GM18868 (cell line): ENCODE measurements around the gene MSI2.

Experiments
- ATAC-seq: cut with Tn5 transposase; IDR thresholded peaks from one replicate; pipeline ENCODE4 v1.9.1; 2021; ENCODE audit warnings: mild to moderate bottlenecking, moderate library complexity; ENCODE audit not compliant: unreplicated experiment

Gene MSI2

GRCh38 chr17:57406981-57407286, 150.6 kb downstream of the MSI2 start:
- ATAC-seq, result no peak

- ATAC-seq, result no peak
Observed at GRCh38 chr17:57407287-57408070, 151.2 kb downstream of the MSI2 start.

- ATAC-seq, result peak; percentile 91
Observed at GRCh38 chr17:57408071-57408811, 151.9 kb downstream of the MSI2 start.

- ATAC-seq, result no peak
Observed at GRCh38 chr17:57410169-57410568, 153.8 kb downstream of the MSI2 start.

GRCh38 chr17:57412520-57413096, 156.3 kb downstream of the MSI2 start:
- no peak for ATAC-seq

GRCh38 chr17:57413848-57414651, 157.7 kb downstream of the MSI2 start:
- no peak for ATAC-seq

GRCh38 chr17:57415751-57416207, 159.5 kb downstream of the MSI2 start:
- ATAC-seq, result no peak

- no peak for ATAC-seq
Observed at GRCh38 chr17:57416369-57416768, 160.0 kb downstream of the MSI2 start.

- ATAC-seq, result no peak
Observed at GRCh38 chr17:57417956-57418355, 161.6 kb downstream of the MSI2 start.

GRCh38 chr17:57418463-57419246, 162.3 kb downstream of the MSI2 start:
- ATAC-seq, result no peak

GRCh38 chr17:57419940-57420550, 163.7 kb downstream of the MSI2 start:
- ATAC-seq, result no peak

GRCh38 chr17:57420734-57421717, 164.7 kb downstream of the MSI2 start:
- no peak for ATAC-seq

GRCh38 chr17:57422574-57423164, 166.3 kb downstream of the MSI2 start:
- peak; percentile 90 for ATAC-seq

GRCh38 chr17:57423541-57423940, 167.2 kb downstream of the MSI2 start:
- no peak for ATAC-seq

- ATAC-seq, result no peak
Observed at GRCh38 chr17:57424273-57424672, 167.9 kb downstream of the MSI2 start.

GRCh38 chr17:57424777-57425188, 168.5 kb downstream of the MSI2 start:
- no peak for ATAC-seq

GRCh38 chr17:57425431-57425830, 169.1 kb downstream of the MSI2 start:
- ATAC-seq, result no peak
